ENCODE data around the gene SUPV3L1. TPM values are rescaled to one million over a fixed set of nuclear protein-coding genes. Genes with fewer than 3 reads are reported as not detected.

SUPV3L1 gene
- total RNA-seq, 2 donors from 2014 or later, result 30.7 to 55.1 TPM

- TF ChIP-seq CTCF (IDR thresholded peaks at IDR 0.05), result peak; percentile 93
- ATAC-seq (ENCODE audit: insufficient number of reproducible peaks, low FRiP score, low read depth), result peak; percentile 64
- Histone ChIP-seq H3K4me3 (peak overlapping the region; percentile 20), H3K27ac (no peak overlapping the region), H3K27me3 (replicated peaks; ENCODE audit: insufficient read depth) (no peaks in the 10 kb centered on the region), H3K36me3 (no peaks in the 10 kb centered on the region), H3K9me3 (no peaks in the 10 kb centered on the region), H3K4me1 (ENCODE audit: control insufficient read depth in 1 of 2, low read depth in 2 of 2) (peaks cover 12 to 26% of the 10 kb centered on the region in 2 donors)
- peak; percentile 50 for DNase-seq (ENCODE audit: low spot score)
Measured at GRCh38 chr10:69237528-69238159, 57.6 kb downstream of the SUPV3L1 start.

DNA sequence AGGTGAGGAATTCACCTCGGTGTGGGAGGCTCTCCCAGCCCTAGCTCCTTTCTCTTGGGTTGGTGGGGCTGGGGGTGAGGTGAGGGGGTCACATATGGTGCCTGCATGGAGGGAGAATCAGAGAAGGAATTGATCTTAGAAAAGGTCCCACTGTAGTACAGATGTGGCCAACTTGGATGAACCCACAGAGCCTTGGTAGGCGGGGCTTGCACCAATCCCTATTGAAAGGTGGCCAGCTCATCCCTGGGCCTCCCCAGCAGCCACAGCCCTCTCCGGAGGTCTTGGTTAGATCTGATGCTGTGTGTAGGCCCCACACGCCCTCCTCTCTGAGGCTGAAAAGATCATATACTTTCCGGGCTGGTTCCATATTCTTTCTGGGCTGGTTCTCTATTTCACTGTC, 59.1 kb downstream of the SUPV3L1 start:
- TF ChIP-seq CTCF (IDR thresholded peaks at IDR 0.05), result no peak
- DNase-seq (ENCODE audit: low spot score), result no peak

DNA sequence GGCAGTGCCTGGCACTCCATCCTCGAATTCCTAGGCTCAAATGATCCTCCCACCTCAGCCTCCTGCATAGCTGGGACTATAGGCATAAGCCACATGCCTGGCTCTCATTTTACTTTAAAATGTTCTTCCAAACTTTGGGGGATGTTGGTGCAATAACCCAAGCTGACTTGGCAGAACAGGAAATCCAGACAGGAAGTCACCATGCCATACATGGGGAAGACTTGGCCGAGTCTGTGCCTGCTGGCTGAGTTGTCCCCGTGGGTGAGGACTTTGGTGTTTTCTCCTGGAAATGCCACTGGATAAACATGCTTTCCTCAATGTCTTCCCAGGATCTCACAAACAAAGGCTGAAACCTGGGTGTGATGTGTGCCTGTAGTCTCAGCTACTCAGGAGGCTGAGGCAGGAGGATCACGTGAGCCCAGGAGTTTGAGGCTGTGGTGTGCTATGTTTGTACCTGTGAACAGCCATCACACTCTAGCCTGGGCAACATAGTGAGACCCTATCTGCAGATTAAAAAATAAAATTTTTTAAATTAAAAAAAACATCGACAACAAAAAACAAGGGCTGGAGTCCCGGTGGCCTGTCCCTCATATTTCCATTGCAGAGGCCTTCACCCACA, 59.9 kb downstream of the SUPV3L1 start:
- DNase-seq (ENCODE audit: low spot score) (no peak), ATAC-seq (ENCODE audit: insufficient number of reproducible peaks, low FRiP score, low read depth) (no peak)
- Histone ChIP-seq H3K9me3 (no peaks in the 10 kb centered on the region), H3K4me3 (no peak overlapping the region), H3K27ac (peak overlapping the region; percentile 10 to 27), H3K27me3 (replicated peaks; ENCODE audit: insufficient read depth) (no peaks in the 10 kb centered on the region), H3K4me1 (ENCODE audit: control insufficient read depth in 1 of 2, low read depth in 2 of 2) (peaks cover 12 to 26% of the 10 kb centered on the region in 2 donors), H3K36me3 (no peaks in the 10 kb centered on the region)
- no peak for TF ChIP-seq CTCF (IDR thresholded peaks at IDR 0.05)

More for the DNA sequence above, 59.1 kb downstream of the SUPV3L1 start:
- Histone ChIP-seq H3K36me3 (no peaks in the 10 kb centered on the region), H3K4me1 (ENCODE audit: control insufficient read depth in 1 of 2, low read depth in 2 of 2) (peaks cover 12 to 26% of the 10 kb centered on the region in 2 donors), H3K4me3 (no peak overlapping the region), H3K27me3 (replicated peaks; ENCODE audit: insufficient read depth) (no peaks in the 10 kb centered on the region), H3K9me3 (no peaks in the 10 kb centered on the region), H3K27ac (peak overlapping the region; percentile 10 to 38)
- ATAC-seq (ENCODE audit: insufficient number of reproducible peaks, low FRiP score, low read depth), result no peak

GRCh38 chr10:69240455-69240854, 60.4 kb downstream of the SUPV3L1 start:
- Histone ChIP-seq H3K27me3 (replicated peaks; ENCODE audit: insufficient read depth) (no peaks in the 10 kb centered on the region), H3K36me3 (no peaks in the 10 kb centered on the region), H3K4me1 (ENCODE audit: control insufficient read depth in 1 of 2, low read depth in 2 of 2) (peaks cover 12 to 26% of the 10 kb centered on the region in 2 donors), H3K9me3 (no peaks in the 10 kb centered on the region), H3K27ac (peak overlapping the region; percentile 4 to 27), H3K4me3 (no peak overlapping the region)
- no peak for DNase-seq (ENCODE audit: low spot score)
- ATAC-seq (ENCODE audit: insufficient number of reproducible peaks, low FRiP score, low read depth), result no peak
- no peak for TF ChIP-seq CTCF (IDR thresholded peaks at IDR 0.05)

DNA sequence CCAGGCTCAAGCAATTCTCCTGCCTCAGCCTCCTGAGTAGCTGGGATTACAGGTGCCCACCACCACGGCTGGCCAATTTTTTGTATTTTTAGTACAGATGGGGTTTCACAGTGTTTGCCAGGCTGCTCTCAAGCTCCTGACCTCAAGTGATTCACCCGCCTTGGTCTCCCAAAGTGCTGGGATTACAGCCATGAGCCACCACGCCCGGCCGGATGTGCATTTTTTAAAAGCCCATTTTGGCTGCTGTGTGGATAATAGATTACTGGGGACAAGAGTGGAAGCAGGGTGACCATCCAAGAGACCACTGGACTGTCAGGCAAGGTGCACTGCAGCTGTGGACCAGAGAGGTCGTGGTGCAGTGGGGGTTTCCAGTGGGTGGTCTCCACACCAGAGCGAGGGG, 61.5 kb downstream of the SUPV3L1 start:
- no peak for ATAC-seq (ENCODE audit: insufficient number of reproducible peaks, low FRiP score, low read depth)
- H3K27me3 ChIP-seq (replicated peaks; ENCODE audit: insufficient read depth), result no peaks in the 10 kb centered on the region
- H3K4me1 ChIP-seq (ENCODE audit: control insufficient read depth in 1 of 2, low read depth in 2 of 2), result peaks cover 12 to 26% of the 10 kb centered on the region in 2 donors
- no peak for TF ChIP-seq CTCF (IDR thresholded peaks at IDR 0.05)
- no peak overlapping the region for H3K4me3 ChIP-seq
- peak overlapping the region in 1 of 2 donors; percentile 30 for H3K27ac ChIP-seq
- no peaks in the 10 kb centered on the region for H3K9me3 ChIP-seq
- DNase-seq (ENCODE audit: low spot score), result no peak
- H3K36me3 ChIP-seq, result no peaks in the 10 kb centered on the region

Data from thoracic aorta (tissue), 2 donors.